ENCODE results near the gene BRD1. TPM values are rescaled to one million over a fixed set of nuclear protein-coding genes. Genes with fewer than 3 reads are reported as not detected.

The BRD1 gene
- total RNA-seq, 1 donor from 2014 or later: 32.4 TPM

GRCh38 chr22:49730656-49731055, 97.0 kb downstream of the BRD1 start:
- Mint-ChIP-seq H3K36me3 (ENCODE audit: low read depth, unreplicated experiment) (no peaks in the 10 kb centered on the region), H3K9me3 (ENCODE audit: unreplicated experiment) (peaks cover 1% of the 10 kb centered on the region), H3K27ac (ENCODE audit: unreplicated experiment) (no peak overlapping the region), H3K4me3 (ENCODE audit: unreplicated experiment) (no peak overlapping the region), H3K4me1 (ENCODE audit: low read depth, unreplicated experiment) (no peaks in the 10 kb centered on the region), H3K27me3 (ENCODE audit: low read depth, unreplicated experiment) (peaks cover 59% of the 10 kb centered on the region)
- Histone ChIP-seq H3K9me3 (ENCODE audit: insufficient read depth, low read depth, low read length) (no peaks in the 10 kb centered on the region), H2AFZ (ENCODE audit: low read depth, low read length) (no peak overlapping the region), H3K27me3 (ENCODE audit: insufficient read depth, low read length) (peaks cover 2% of the 10 kb centered on the region), H3K36me3 (ENCODE audit: insufficient read depth, low read length) (no peaks in the 10 kb centered on the region), H3K79me2 (ENCODE audit: insufficient read depth, low read length) (no peaks in the 10 kb centered on the region), H3K27ac (ENCODE audit: low read depth, low read length) (no peak overlapping the region), H3K9ac (ENCODE audit: low read length) (no peak overlapping the region), H3K4me1 (ENCODE audit: insufficient read depth, low read length) (no peaks in the 10 kb centered on the region), H4K20me1 (ENCODE audit: insufficient read depth, low read length) (no peaks in the 10 kb centered on the region), H3K4me2 (ENCODE audit: low read length) (no peak overlapping the region), H3K4me3 (ENCODE audit: insufficient read depth, low read depth, low read length) (no peak overlapping the region)
- DNase-seq (ENCODE audit: low read depth) (no peak), FAIRE-seq (no peak)
- no peak for TF ChIP-seq CTCF (IDR thresholded peaks at IDR 0.05; ENCODE audit: insufficient read depth, low read depth, low read length)
- TF ChIP-seq EZH2 (IDR thresholded peaks at IDR 0.05; ENCODE audit: insufficient read depth, low read length): no peak

DNA sequence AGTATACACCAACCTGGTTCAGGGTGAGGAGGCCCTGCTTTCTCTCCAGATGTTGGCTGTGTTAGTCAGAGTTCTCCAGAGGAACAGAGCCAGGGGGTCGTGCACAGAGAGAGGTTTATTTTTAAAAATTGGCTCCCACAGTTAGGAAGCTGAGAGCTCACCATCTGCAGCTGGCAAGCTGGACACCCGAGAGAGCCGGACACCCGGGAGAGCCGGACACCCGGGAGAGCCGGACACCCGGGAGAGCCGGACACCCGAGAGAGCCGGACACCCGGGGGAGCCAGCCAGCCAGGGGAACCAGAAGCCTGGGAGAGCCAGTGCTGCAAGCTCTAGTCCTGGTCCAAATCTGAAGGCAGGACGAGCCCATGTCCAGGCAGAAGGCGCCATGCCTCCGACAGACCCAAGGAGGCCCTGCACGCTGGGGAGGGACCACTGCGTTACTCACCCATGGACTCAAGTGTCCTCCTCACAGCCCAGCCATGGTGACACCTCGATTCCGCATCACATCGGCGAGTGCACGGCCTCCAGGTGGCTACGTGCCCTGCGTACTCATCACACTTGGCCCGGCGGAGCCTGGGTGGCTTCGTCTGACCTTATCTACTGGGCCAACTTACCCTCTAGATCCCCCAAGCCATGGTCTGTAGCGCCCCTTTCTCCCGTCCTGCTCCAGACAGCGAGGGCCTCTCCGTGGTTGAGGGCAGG, 99.0 kb downstream of the BRD1 start:
- Histone ChIP-seq H3K9ac (ENCODE audit: low read length) (no peak overlapping the region), H3K4me3 (ENCODE audit: insufficient read depth, low read depth, low read length) (no peak overlapping the region), H3K4me2 (ENCODE audit: low read length) (no peak overlapping the region), H3K79me2 (ENCODE audit: insufficient read depth, low read length) (no peaks in the 10 kb centered on the region), H2AFZ (ENCODE audit: low read depth, low read length) (no peak overlapping the region), H4K20me1 (ENCODE audit: insufficient read depth, low read length) (no peaks in the 10 kb centered on the region), H3K27me3 (ENCODE audit: insufficient read depth, low read length) (peaks cover 2% of the 10 kb centered on the region), H3K36me3 (ENCODE audit: insufficient read depth, low read length) (no peaks in the 10 kb centered on the region), H3K9me3 (ENCODE audit: insufficient read depth, low read depth, low read length) (no peaks in the 10 kb centered on the region), H3K4me1 (ENCODE audit: insufficient read depth, low read length) (no peaks in the 10 kb centered on the region), H3K27ac (ENCODE audit: low read depth, low read length) (no peak overlapping the region)
- Mint-ChIP-seq H3K27ac (ENCODE audit: unreplicated experiment) (no peak overlapping the region), H3K9me3 (ENCODE audit: unreplicated experiment) (peaks cover 1% of the 10 kb centered on the region), H3K36me3 (ENCODE audit: low read depth, unreplicated experiment) (no peaks in the 10 kb centered on the region), H3K4me3 (ENCODE audit: unreplicated experiment) (no peak overlapping the region), H3K27me3 (ENCODE audit: low read depth, unreplicated experiment) (peaks cover 56% of the 10 kb centered on the region), H3K4me1 (ENCODE audit: low read depth, unreplicated experiment) (no peaks in the 10 kb centered on the region)
- FAIRE-seq (no peak), DNase-seq (ENCODE audit: low read depth) (no peak)
- TF ChIP-seq EZH2 (IDR thresholded peaks at IDR 0.05; ENCODE audit: insufficient read depth, low read length) (no peak), CTCF (IDR thresholded peaks at IDR 0.05; ENCODE audit: insufficient read depth, low read depth, low read length) (no peak)

GRCh38 chr22:49727881-49728569, 99.6 kb downstream of the BRD1 start:
- no peaks in the 10 kb centered on the region for H3K79me2 ChIP-seq (ENCODE audit: insufficient read depth, low read length)
- no peak overlapping the region for H3K4me3 ChIP-seq (ENCODE audit: insufficient read depth, low read depth, low read length)
- FAIRE-seq (no peak), DNase-seq (ENCODE audit: low read depth) (no peak)
- H3K9me3 Mint-ChIP-seq (ENCODE audit: unreplicated experiment): peaks cover 1% of the 10 kb centered on the region
- H3K27me3 Mint-ChIP-seq (ENCODE audit: low read depth, unreplicated experiment): peaks cover 49% of the 10 kb centered on the region
- no peak overlapping the region for H3K4me2 ChIP-seq (ENCODE audit: low read length)
- H3K4me1 Mint-ChIP-seq (ENCODE audit: low read depth, unreplicated experiment): no peaks in the 10 kb centered on the region
- H3K9me3 ChIP-seq (ENCODE audit: insufficient read depth, low read depth, low read length): no peaks in the 10 kb centered on the region
- no peaks in the 10 kb centered on the region for H3K36me3 ChIP-seq (ENCODE audit: insufficient read depth, low read length)
- no peaks in the 10 kb centered on the region for H3K36me3 Mint-ChIP-seq (ENCODE audit: low read depth, unreplicated experiment)
- no peak overlapping the region for H3K4me3 Mint-ChIP-seq (ENCODE audit: unreplicated experiment)
- no peaks in the 10 kb centered on the region for H3K4me1 ChIP-seq (ENCODE audit: insufficient read depth, low read length)
- H3K9ac ChIP-seq (ENCODE audit: low read length): no peak overlapping the region
- peaks cover 2% of the 10 kb centered on the region for H3K27me3 ChIP-seq (ENCODE audit: insufficient read depth, low read length)
- no peak overlapping the region for H2AFZ ChIP-seq (ENCODE audit: low read depth, low read length)
- no peak overlapping the region for H3K27ac ChIP-seq (ENCODE audit: low read depth, low read length)
- TF ChIP-seq EZH2 (IDR thresholded peaks at IDR 0.05; ENCODE audit: insufficient read depth, low read length) (no peak), CTCF (IDR thresholded peaks at IDR 0.05; ENCODE audit: insufficient read depth, low read depth, low read length) (no peak)
- no peak overlapping the region for H3K27ac Mint-ChIP-seq (ENCODE audit: unreplicated experiment)
- no peaks in the 10 kb centered on the region for H4K20me1 ChIP-seq (ENCODE audit: insufficient read depth, low read length)

Data from astrocyte (in vitro differentiated cells and primary cell).